Measurements from ENCODE around the gene MUC4.
"Not testable (repeated sequence)": the region's sequence is repeated elsewhere in the genome, so short reads cannot be mapped to it uniquely, and the experiment has no call there.

Gene MUC4

DNA sequence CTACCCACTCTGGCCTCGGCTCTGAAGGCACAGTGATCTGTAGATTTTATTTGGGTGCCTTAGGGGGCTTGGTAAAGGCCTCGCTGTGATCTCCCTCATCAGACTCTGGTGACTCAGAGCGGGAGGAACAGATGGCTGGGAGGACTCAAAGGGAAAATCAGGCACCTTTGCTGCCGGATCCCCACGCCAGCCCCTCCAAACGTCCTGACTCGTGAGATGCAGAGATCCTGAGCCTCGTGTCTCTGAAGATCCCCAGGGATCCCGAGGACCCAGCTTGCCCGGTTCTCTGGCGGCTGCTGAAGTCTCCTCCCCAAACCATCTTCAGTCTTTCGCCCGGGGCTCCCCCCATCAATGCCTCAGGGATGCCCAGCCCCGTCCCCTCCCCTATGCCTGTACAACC is 58.1 kb downstream of the MUC4 start:
- DNase-seq (ENCODE audit: insufficient read length) (no peak), FAIRE-seq (no peak)

GRCh38 chr3:195752546-195753331 is 59.0 kb downstream of the MUC4 start:
- DNase-seq (ENCODE audit: insufficient read length) = no peak
- no peak for FAIRE-seq

More for the DNA sequence above, 58.1 kb downstream of the MUC4 start:
- TF ChIP-seq POLR2AphosphoS5 (IDR thresholded peaks at IDR 0.05; ENCODE audit: low read depth, low read length) (no peak), POLR2A (IDR thresholded peaks at IDR 0.05; ENCODE audit: low read depth, low read length) (no peak), TAF1 (IDR thresholded peaks at IDR 0.05; ENCODE audit: borderline replicate concordance, low read depth, low read length) (no peak)

DNA sequence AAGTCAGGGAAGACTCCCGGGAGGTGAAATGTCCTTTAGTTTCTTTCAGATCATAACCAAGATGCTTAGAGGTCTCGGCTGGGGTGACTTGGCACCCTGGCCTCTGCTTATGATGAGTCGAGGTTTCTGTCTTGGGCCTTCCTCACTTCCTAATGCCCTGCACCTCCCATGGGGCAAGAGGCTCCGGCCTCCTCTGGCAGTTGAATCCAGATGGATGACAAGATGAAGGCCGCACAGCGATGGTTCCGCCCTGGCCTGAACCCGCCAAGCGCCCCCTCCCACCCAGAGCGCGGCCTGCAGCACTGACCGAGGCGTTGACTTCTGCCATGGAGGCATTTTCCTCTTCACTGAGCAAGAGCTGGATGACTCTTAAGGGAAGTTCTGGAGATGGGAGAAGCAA is 59.7 kb downstream of the MUC4 start:
- FAIRE-seq (no peak), DNase-seq (ENCODE audit: insufficient read length) (no peak)
- TF ChIP-seq POLR2A (IDR thresholded peaks at IDR 0.05; ENCODE audit: low read depth, low read length) (no peak), TAF1 (IDR thresholded peaks at IDR 0.05; ENCODE audit: borderline replicate concordance, low read depth, low read length) (no peak)

More at GRCh38 chr3:195752546-195753331, 59.0 kb downstream of the MUC4 start:
- TF ChIP-seq POLR2AphosphoS5 (IDR thresholded peaks at IDR 0.05; ENCODE audit: low read depth, low read length) (no peak), POLR2A (IDR thresholded peaks at IDR 0.05; ENCODE audit: low read depth, low read length) (no peak), TAF1 (IDR thresholded peaks at IDR 0.05; ENCODE audit: borderline replicate concordance, low read depth, low read length) (no peak)

GRCh38 chr3:195751560-195751959 is 60.2 kb downstream of the MUC4 start:
- DNase-seq (ENCODE audit: insufficient read length) (no peak), FAIRE-seq (no peak)
- no peak for TF ChIP-seq POLR2AphosphoS5 (IDR thresholded peaks at IDR 0.05; ENCODE audit: low read depth, low read length)
- TF ChIP-seq POLR2A (IDR thresholded peaks at IDR 0.05; ENCODE audit: low read depth, low read length) = no peak
- no peak for TF ChIP-seq TAF1 (IDR thresholded peaks at IDR 0.05; ENCODE audit: borderline replicate concordance, low read depth, low read length)

GRCh38 chr3:195750797-195751520 is 60.8 kb downstream of the MUC4 start:
- DNase-seq (ENCODE audit: insufficient read length) (no peak), FAIRE-seq (no peak)
- TF ChIP-seq TAF1 (IDR thresholded peaks at IDR 0.05; ENCODE audit: borderline replicate concordance, low read depth, low read length) = no peak
- no peak for TF ChIP-seq POLR2A (IDR thresholded peaks at IDR 0.05; ENCODE audit: low read depth, low read length)
- TF ChIP-seq POLR2AphosphoS5 (IDR thresholded peaks at IDR 0.05; ENCODE audit: low read depth, low read length) = no peak

DNA sequence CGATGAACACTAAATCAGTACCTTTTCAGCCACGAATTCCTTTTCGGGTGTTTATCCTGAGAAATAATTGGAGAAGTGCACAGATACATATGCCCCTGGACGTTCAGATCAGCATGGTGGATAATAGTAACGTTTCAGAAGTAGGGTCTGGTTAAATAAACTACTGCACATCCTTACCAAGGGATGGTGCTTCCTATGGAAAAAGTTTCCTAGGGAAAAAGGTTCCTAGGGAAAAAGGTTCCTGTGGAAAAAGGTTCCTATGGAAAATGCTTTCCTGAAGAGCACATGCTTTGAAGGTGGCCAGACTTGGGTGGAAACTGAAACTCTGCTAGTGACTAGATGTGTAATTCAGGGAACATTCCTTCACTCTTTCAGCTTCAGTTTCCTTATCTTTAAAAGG is 62.6 kb downstream of the MUC4 start:
- not testable (repeated sequence) for FAIRE-seq; DNase-seq (ENCODE audit: insufficient read length)

DNA sequence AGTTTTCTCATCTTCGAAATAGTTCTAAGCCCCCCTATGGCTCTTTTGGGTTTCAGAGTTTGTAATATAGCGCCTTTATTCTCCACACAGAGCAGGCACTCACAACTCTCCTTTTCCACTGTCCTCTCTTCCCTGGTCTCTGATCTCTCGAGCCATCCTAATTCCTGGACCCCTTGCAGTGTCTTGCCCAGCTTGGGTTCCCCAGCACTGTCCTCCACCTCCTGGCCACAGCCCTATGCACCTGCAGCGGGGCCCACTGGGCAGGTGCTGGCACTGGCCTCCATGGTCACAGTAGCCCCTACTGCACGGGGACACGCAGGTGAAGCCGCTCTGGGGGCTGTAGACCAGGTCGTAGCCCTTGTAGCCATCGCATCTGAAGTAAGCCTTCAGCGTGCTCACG is 63.1 kb downstream of the MUC4 start:
- no peak for DNase-seq (ENCODE audit: insufficient read length)
- TF ChIP-seq TAF1 (IDR thresholded peaks at IDR 0.05; ENCODE audit: borderline replicate concordance, low read depth, low read length) (no peak), POLR2A (IDR thresholded peaks at IDR 0.05; ENCODE audit: low read depth, low read length) (no peak), POLR2AphosphoS5 (IDR thresholded peaks at IDR 0.05; ENCODE audit: low read depth, low read length) (no peak)
- no peak for FAIRE-seq

- no peak for FAIRE-seq
- DNase-seq (ENCODE audit: insufficient read length) = no peak
- no peak for TF ChIP-seq POLR2AphosphoS5 (IDR thresholded peaks at IDR 0.05; ENCODE audit: low read depth, low read length)
- TF ChIP-seq POLR2A (IDR thresholded peaks at IDR 0.05; ENCODE audit: low read depth, low read length) = no peak
- no peak for TF ChIP-seq TAF1 (IDR thresholded peaks at IDR 0.05; ENCODE audit: borderline replicate concordance, low read depth, low read length)
These were observed 65.0 kb downstream of the MUC4 start for GRCh38 chr3:195746751-195747150.

DNA sequence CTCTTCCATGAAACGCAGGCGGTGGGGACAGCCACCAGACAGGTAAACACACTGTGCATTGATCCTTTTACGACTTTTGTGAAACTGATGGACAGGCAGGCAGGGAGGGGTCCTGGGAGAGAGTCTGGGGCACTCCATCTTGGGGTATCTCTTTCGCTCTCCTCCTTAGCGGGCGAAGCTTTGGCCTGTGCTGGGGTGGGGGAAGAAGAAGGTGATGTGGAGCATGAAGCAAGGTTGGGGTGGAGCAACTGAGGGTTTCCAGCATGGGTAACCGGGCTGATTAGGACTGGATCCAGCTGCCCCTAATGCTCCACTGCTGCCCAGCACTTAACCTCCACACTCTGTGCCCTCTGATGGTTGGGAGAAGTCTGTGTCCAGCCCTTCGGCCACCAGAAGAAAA is 65.4 kb downstream of the MUC4 start:
- DNase-seq (ENCODE audit: insufficient read length) = no peak
- TF ChIP-seq TAF1 (IDR thresholded peaks at IDR 0.05; ENCODE audit: borderline replicate concordance, low read depth, low read length) (no peak), POLR2AphosphoS5 (IDR thresholded peaks at IDR 0.05; ENCODE audit: low read depth, low read length) (no peak), POLR2A (IDR thresholded peaks at IDR 0.05; ENCODE audit: low read depth, low read length) (no peak)
- no peak for FAIRE-seq

- FAIRE-seq (no peak), DNase-seq (ENCODE audit: insufficient read length) (no peak)
- no peak for TF ChIP-seq TAF1 (IDR thresholded peaks at IDR 0.05; ENCODE audit: borderline replicate concordance, low read depth, low read length)
These were observed 67.3 kb downstream of the MUC4 start for GRCh38 chr3:195744437-195744836.

- FAIRE-seq (no peak), DNase-seq (ENCODE audit: insufficient read length) (no peak)
- TF ChIP-seq POLR2A (IDR thresholded peaks at IDR 0.05; ENCODE audit: low read depth, low read length) (no peak), POLR2AphosphoS5 (IDR thresholded peaks at IDR 0.05; ENCODE audit: low read depth, low read length) (no peak), TAF1 (IDR thresholded peaks at IDR 0.05; ENCODE audit: borderline replicate concordance, low read depth, low read length) (no peak)
These were observed 72.1 kb downstream of the MUC4 start for GRCh38 chr3:195739561-195740111.

Measured in GM12892 (cell line).